ENCODE results near the gene CD80. TPM values are rescaled to one million over a fixed set of nuclear protein-coding genes. Genes with fewer than 3 reads are reported as not detected.

Gene CD80
- total RNA-seq, 1 experiment from 2014 or later, result not detected

DNA sequence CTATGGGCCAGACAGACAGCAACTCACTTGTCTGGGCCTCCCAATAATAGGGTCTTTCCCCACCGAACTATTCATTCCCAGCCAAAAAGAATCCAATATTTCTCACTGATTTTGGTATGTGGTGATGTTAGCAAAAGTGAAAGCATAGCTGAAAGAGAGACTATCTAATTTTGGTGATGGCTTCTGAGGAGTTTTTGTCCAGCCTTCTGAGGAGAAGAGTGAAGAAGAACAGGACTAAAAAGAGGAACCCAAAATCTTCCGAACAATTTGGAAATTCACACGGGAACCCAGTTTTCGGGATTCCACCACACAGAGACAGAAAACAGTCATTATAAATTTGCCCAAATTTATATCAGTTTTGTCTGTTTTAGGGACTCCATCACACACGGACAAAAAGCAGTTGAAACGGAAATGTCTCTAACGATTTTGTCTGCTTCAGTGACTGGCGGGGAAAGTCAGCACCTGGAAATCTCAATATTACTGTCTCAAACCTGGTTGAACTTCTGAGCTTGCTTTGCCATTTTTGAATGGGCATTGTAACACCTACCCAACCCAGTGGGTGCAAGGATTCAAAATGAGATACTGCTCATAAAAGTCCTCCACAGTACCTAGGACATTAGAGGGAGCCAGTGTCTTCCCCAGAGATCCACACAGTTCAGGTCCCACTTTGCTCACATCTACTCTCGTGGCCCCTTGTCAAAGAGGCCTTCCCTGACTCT lies 9.1 kb downstream of the CD80 start (continued):
- TF ChIP-seq REST (IDR thresholded peaks at IDR 0.05; ENCODE audit: low read depth) (no peak), ELF1 (IDR thresholded peaks at IDR 0.05; ENCODE audit: borderline replicate concordance, low read depth) (no peak)

DNA sequence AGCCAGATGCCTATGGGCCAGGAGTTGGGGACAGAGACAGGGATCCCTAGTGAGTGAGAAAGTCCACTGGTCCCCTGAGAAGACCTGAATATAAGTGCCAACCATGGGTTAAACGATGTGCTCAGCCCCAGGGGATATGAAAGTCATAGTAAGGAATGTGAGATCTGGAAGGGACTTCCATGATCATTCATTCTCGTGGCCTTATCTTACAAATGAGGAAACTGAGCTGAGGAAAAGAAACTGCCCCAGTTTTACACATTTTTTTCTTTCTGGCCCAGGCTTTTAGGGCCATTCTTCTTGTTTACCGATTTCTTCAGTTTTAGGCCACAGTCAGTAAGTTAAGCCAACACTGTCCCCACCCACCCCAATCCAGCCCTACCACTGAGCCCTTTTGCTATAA lies 11.1 kb downstream of the CD80 start:
- ChIA-PET POLR2A (no interaction called here), RAD21 (ENCODE audit: low non-redundant PET in 1 of 2, low total read pairs in 2 of 2, uncharacterized antibody in 2 of 2, unreplicated experiment in 2 of 2) (no interaction called here), CTCF (no interaction called here)
- Histone ChIP-seq H3K9me3 (ENCODE audit: control insufficient read depth in 1 of 2, insufficient read depth in 1 of 2, low read depth in 1 of 2, low read length in 2 of 2) (no peaks in the 10 kb centered on the region), H3K27me3 (ENCODE audit: insufficient read depth, low read length) (no peaks in the 10 kb centered on the region), H3K9me2 (ENCODE audit: insufficient read depth) (no peaks in the 10 kb centered on the region), H3K4me3 (replicated peaks in 1 of 2; ENCODE audit: low read depth in 1 of 2, low read length in 2 of 2) (no peak overlapping the region), H4K20me1 (ENCODE audit: insufficient read depth) (no peaks in the 10 kb centered on the region), H2AFZ (ENCODE audit: low read depth, low read length, poor library complexity, severe bottlenecking) (no peak overlapping the region), H3K27ac (ENCODE audit: low read depth, low read length) (no peak overlapping the region), H3K36me3 (ENCODE audit: control insufficient read depth in 1 of 2, insufficient read depth in 2 of 2, low read length in 2 of 2) (no peaks in the 10 kb centered on the region), H3K79me2 (ENCODE audit: insufficient read depth, low read length) (no peaks in the 10 kb centered on the region), H3K4me2 (ENCODE audit: low read length) (no peak overlapping the region), H3K9ac (ENCODE audit: low read length) (no peak overlapping the region), H3K4me1 (ENCODE audit: control insufficient read depth in 1 of 2, insufficient read depth in 2 of 2, low read length in 2 of 2) (no peaks in the 10 kb centered on the region)
- no peak for TF ChIP-seq JUND (IDR thresholded peaks at IDR 0.05)
- TF ChIP-seq TCF7L2 (IDR thresholded peaks at IDR 0.05; ENCODE audit: borderline replicate concordance, extremely low read depth, insufficient read depth, insufficient read length), result no peak
- no peak for DNase-seq (ENCODE audit: low read depth, low spot score)
- BruUV-seq (replicated peaks), result no TSS peak
- intact Hi-C loops (cut with micrococcal nuclease), result no loop called here
- ATAC-seq, result no peak
